Stimulated activated naive CD4-positive, alpha-beta T cell (primary cell): Measurements from ENCODE around the gene ICOS.
A peak's percentile ranks its signal among the peaks of the same experiment; 100 is the strongest.
"Not testable (repeated sequence)": the region's sequence is repeated elsewhere in the genome, so short reads cannot be mapped to it uniquely, and the experiment has no call there.

Experiments used
- DNase-seq, 6 experiments: peaks; one replicate each; lab custom pipeline; 2025; lab: John Stamatoyannopoulos, UW

Gene ICOS

DNA sequence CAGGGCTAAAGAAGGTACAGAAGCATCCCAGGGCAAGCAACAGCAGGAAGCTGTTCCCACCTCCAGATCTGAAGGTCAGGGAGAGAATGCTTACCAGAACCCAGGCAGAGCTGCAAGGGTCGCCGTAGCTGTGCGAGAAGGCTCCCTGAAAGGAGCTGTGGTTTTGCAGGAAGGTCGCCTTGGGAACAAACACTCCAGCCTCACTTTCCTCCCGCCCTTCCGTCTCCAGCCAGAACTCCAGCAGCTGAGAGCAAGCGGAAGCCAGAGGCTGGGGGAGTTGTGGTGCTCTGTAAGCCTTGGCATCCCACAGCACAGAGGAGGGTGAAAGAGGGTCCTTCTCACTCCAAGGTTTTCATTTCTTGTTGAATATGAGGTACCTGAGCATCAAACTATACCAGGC is 18.3 kb upstream of the ICOS start:
- no peak for DNase-seq

- no peak for DNase-seq
Measured at GRCh38 chr2:203918839-203919238, 17.7 kb upstream of the ICOS start.

- DNase-seq, result no peak
Measured at GRCh38 chr2:203925512-203926158, 10.9 kb upstream of the ICOS start.

DNA sequence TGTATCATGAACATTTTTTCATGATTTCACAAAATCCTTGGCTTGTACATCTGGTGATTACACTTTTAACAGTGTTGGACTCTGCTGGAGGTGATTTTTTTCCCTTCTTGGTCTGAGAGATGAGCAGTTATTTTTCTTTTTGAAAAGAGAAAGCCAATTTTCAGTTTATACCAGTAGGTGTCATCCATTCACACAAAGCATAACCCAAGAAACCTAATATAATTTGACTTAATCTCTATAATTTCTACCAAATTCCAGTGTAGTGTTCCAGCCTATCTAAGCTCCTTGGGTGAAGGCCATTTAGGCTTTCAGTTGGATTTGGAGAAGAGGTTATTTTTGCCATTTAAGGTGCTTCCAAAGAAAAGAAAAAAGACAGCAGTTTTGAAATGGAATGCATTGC is 7.7 kb upstream of the ICOS start:
- DNase-seq, result peak in 2 of 6 experiments; percentile 42 to 51

DNA sequence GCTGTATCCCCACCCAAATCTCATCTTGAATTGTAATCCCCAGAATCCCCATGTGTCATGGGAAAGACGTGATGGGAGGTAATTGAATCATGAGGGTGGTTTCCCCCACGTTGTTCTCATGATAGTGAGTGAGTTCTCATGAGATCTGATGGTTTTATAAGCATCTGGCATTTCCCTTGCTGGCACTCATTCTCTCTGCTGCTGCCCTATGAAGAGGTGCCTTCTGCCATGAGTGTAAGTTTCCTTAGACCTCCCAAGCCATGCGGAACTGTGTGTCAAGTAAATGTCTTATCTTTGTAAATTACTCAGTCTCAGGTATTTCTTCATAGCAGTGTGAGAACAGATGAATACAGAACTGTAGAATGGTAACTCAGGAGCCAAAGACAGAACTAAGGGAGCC is 5.3 kb upstream of the ICOS start:
- DNase-seq, result not testable (repeated sequence)

- peak in 5 of 6 experiments; percentile 43 to 61 (median 47) for DNase-seq
Measured at GRCh38 chr2:203934041-203934492, 2.5 kb upstream of the ICOS start.

GRCh38 chr2:203934711-203935438 is 1.7 kb upstream of the ICOS start:
- peak in 1 of 6 experiments; percentile 23 for DNase-seq

DNA sequence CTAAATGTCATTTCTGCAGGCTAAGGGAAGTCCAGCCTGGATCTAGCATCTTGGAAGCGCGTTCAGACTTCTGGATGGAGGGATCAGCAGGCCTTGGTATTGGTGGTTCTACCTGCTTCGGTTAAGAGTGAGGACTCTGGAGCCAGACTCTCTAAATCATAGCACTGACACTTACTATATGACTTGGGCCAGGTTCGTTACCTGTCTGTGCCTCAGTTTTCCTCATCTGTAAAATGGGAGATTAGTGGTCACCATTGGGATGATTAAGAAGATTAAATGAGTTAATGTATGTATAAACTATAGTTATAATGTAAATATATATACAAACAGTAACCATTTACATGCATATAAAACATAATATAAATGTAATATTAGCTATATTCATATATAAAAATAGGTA is 995 bp upstream of the ICOS start:
- DNase-seq, result no peak

- DNase-seq, result no peak
Measured at GRCh38 chr2:203936949-203937348, 386 bp downstream of the ICOS start.

GRCh38 chr2:203937788-203938187 is 1.2 kb downstream of the ICOS start:
- DNase-seq, result peak in 1 of 6 experiments; percentile 27

DNA sequence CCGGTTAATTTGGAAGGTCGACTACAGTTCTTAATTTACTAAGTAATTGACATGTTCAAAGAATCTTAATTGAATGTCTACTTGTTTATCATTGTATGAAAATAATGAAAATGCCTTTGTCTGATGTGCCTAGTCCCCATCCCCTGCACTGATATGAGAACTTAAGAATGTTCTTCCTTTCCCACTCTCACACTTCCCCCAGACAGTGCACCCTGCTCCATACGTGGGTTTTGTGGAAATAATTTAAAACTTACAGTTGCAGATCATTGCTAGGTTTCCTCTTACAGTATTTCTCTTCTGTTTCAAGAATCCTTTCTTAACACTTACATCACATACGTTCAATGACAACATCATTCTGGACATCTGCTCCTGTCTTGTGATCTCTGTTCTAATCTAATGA is 3.5 kb downstream of the ICOS start:
- DNase-seq, result no peak

GRCh38 chr2:203943493-203944382 is 7.2 kb downstream of the ICOS start:
- peak in 1 of 6 experiments; percentile 4 for DNase-seq

DNA sequence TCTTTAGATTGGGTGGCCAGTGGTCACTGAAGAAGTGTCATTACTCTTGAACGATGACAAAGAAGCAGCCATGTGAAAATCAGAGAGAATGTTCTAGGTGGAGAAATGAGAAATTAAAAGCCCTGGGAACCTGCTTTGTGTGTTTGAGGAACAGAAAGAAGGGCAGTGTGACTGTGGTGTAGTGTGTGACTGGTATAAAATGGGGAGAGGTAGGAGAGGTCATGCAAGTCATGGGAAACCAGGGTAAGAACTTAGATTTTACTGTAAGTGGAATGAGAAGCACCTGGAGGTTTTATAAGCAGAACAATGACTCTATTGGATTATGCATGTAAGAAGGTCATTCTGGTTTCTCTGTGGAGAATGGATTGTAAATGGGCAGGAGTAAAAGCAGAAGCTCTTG is 12.2 kb downstream of the ICOS start:
- no peak for DNase-seq

DNA sequence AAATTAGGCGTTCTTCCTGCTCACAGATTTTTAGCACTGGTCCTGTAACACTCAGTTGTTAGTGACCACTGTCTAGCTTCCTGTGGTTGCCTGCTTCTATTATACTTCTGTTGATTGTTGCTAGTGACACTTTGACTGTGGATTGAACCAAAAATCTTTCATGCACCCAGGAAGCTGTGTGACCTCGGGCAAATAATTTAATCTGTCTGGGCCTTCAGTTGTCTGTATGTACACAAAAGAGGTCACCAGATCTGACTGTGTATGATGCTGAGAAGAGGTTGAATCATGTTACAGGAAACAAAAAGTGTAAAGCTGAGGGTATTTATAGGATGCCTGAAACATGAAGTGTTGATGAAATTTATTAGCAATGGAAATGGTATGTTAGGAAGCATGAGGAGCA is 12.7 kb downstream of the ICOS start:
- DNase-seq, result no peak

GRCh38 chr2:203951366-203951902 is 14.9 kb downstream of the ICOS start:
- DNase-seq, result peak; percentile 10 to 52 (median 29)

- no peak for DNase-seq
Measured at GRCh38 chr2:203959265-203959664, 22.7 kb downstream of the ICOS start.

GRCh38 chr2:203959672-203960071 is 23.1 kb downstream of the ICOS start:
- DNase-seq, result no peak

DNA sequence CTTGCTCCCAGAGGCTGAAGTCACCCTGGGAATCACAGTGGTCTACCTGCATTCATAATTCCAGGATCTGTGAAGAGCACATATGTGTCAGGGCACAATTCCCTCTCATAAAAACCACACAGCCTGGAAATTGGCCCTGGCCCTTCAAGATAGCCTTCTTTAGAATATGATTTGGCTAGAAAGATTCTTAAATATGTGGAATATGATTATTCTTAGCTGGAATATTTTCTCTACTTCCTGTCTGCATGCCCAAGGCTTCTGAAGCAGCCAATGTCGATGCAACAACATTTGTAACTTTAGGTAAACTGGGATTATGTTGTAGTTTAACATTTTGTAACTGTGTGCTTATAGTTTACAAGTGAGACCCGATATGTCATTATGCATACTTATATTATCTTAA is 24.2 kb downstream of the ICOS start:
- no peak for DNase-seq

DNA sequence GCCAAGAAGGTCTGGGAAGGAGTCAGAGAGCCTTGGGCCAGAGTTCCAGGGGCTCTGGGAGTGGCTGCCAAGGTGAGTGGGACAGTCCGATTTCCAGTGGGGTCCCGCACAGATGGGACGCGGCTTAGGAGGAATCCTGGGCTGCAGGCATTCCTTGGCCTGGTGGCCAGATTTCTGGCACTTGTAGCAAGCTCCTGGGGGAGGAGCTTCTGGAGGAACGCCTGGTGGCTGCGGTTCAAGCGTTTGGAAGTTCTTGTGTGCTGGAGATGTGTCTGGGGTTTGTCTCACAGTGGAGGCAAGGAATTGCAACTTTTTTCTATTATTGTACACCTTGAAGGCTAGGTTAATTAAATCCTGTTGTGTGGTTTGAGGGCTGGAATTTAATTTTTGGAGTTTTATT is 28.6 kb downstream of the ICOS start:
- not testable (repeated sequence) for DNase-seq

DNA sequence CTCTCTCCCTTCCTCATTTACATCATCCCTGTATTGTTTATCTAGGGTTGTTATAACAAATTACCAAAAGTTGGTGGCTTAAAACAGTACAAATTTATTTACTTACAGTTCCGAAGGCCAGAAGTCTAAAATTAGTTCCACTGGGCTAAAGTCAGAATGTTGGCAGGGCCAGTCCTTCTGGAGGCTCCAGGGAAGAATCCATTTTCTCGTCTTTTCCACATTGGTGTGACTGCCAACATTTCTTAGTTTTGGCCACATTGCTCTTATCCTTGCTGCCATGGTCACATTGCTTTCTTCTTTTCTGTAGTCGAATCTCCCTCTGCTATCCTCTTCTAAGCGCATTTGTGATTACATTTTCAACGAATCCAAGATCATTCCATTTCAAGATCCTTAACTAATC is 34.7 kb downstream of the ICOS start:
- no peak for DNase-seq

DNA sequence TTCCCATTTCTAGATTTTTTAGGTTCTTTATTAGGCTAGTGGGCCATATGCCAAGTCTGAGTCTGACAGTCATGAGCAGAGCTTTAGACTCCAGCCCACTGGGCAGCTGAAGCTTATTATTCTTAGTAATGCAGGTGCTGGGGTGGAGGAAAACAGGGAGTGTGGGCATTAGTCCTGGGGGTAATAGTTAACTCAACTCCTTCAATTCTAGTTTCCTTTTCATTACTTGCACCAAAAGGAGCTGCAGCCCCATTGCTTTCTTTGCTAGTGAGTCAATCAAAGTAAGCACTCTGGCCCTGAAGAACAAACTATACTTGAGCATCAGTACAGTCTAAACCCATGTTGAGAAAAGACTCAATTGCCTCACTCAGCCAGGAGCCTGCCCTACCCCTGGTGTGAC is 35.5 kb downstream of the ICOS start:
- DNase-seq, result no peak

- DNase-seq, result no peak
Measured at GRCh38 chr2:203973000-203973399, 36.4 kb downstream of the ICOS start.
